GM18867 (cell line): ENCODE data around the gene CCDC159.

Source experiments
- ATAC-seq: cut with Tn5 transposase; IDR thresholded peaks from one replicate; pipeline ENCODE4 v1.9.1; 2021; ENCODE audit warnings: mild to moderate bottlenecking, moderate library complexity; ENCODE audit not compliant: unreplicated experiment

The CCDC159 gene

DNA sequence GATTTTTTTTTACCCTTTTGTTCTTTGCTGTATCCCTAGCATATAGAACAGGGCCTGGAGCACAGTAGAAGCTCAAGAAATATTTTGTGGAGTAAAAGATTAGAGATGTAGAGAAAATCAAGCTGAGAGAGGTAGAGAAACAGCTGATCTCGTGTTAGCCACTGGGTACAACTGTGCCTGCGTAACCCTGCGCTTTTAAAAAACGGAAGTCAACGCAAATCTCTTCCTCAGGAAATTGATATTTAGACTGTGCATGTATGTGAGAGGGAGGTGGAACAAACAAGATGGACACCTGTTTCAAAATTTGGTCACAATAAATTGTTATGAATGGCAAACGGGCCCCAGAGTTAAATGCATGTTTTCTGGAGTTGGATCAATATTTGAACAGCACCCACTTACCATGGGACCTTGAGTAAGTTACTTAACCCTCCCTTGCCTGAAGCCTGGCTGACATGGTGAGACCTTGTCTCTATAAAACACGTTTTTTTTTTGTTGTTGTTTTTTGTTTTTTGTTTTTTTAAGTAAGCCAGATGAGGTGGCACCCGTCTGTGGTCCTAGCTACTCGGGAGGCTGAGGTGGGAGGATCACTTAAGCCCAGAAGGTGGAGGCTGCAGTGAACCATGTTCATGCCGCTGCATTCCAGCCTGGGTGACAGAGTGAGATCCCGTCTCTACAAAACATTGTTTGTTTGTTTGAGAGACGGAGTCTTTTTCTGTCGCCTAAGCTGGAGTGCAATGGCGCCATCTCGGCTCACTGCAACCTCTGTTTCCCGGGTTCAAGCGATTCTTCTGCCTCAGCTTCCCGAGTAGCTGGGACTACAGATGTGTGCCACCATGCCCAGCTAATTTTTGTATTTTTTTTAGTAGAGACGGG, 41.1 kb downstream of the CCDC159 start:
- no peak for ATAC-seq

DNA sequence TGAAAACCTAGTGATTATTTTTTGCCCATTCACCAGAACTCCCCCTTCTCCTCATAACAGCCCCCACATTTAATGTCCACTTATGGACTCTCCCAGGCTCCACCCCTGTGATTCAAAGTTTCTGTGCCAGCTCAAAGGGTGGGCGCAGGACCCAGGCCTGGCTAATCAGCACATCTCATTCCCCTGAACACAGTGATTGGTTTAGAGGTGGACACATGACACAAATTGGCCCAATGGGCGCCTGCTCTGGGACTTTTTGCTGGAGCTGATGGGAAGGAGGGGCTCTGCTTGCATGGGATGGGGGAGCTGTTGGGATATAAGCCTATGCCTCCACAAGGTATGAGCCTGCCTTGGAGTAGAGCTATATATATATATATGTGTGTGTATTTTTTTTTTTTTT, 44.0 kb downstream of the CCDC159 start:
- ATAC-seq = no peak

DNA sequence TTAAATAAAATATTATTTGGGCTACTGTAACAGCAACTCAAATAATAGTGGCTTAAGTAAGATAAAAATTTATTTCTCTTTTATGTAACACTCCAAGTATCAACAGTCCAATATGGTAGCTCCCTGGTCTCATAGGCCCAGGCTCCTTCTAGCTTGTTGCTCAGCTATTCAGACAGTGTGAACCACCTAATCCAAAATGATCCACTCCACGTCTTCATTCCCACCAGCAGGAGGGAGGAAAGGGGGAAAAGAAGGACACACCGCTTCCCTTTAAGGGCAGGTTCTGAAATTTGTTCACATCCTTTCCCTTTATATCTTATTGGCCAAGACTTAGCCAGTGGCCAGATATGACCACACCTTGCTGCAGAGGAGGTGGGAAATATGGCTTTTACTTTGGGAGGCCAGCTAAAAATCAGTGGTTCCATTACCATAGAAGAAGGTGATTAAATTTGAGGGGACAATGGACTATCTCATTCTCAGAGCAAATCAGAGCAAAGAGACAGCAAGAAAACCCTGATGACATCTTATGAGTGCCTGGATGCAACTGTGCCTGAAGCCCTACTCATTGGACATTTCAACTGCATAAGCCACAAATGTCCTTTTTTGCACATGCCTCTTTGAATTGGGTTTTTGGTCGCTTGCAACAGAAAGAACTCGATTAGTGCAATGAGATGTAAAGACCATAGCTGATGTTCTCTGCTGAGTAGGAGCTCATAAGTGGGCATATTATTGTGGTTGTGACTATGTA, 44.8 kb downstream of the CCDC159 start:
- no peak for ATAC-seq

DNA sequence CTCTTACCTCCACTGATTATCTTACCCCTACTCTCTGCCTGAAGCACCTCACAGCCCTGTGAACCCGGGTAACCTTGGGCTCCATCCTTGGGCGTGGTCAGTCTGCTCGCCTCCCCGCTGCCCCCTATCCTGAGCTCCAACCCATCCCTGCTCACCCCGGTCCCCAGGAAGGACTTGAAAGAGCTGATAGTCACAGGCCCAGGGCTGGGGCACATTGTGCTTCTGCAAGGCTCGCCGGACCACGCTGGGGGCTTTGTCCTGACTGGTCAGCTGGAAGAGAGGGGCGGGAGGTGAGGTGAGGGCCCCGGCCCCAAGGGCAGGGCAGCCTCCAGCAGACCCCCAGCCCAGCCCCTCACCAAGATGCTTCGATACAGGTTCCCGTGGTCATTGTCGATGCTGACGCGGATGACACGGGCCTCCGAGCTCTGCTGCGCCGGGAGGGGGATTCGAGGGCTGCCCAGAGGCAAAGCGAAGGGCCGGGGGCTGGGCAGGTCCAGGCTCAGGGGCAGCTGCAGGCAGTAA, 50.8 kb downstream of the CCDC159 start:
- ATAC-seq = no peak

DNA sequence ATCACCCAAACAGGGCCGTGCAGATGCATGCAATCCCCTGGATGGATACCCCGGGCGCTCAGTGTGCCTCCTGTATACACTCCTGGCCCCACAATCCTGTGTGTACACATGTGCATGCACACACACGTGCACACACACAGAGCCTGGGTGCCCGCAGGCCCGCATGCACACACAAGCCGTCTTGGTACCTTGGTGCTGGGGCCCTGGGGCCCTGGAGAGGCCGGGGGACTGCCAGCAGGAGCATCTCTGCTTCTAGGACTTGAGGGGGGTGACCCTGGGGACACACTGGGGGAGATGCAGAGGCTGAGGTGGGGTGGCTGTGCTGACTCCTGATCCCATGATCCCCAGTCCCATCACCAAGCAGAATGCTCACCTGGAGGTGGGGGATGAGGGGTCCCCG, 53.3 kb downstream of the CCDC159 start:
- no peak for ATAC-seq

DNA sequence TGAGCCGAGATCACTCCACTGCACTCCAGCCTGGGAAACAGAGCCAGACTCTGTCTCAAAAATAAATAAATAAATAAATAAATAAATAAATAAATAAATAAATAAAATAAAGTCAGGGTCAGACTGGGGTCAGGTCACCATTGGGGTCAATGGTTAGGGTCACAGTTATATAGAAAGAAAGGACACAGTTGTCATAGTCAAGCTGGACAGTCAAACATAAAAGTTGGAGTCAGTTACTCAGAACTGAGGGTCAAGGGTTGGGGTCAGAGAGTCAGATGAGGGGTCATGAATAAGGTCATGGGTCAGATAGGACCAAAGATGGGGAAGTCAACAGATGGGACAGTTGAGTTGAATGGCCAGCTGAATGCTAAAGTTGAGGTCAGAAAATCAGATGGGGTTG, 54.5 kb downstream of the CCDC159 start:
- ATAC-seq = no peak

DNA sequence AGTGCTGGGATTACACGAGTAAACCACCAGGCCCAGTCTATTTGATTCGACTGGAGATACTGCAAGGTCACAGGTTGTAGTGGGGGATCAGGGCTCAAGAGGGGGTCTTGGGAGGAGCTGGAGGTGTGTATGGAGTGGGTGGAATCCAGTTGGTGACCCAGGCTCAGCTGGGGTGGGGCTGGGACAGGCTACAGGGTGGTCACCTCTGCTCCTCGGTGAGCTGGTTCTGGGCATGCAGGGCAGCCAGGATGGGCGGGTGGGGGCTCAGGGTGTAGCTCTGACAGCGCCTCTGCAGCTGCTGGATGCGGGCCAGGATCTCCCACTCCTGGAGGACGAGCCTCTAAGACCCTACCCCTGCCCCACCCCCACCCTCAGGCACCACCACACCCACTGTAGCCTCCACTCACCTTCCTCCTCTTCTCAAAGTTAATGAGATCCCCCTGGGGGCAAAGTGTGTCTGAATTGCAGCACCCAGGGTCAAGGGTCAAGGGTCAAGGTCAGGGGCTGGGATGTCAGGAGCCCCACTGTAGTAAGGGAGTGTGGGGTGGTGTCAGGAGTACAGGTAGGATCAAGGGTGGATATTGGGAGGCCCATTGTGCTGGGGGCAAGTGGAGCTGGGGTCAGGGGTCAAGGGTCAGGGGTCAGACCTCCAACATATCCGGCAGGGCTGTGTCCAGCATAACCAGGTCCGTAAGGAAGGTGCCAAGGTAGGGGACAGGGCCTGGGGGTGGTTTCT, 55.7 kb downstream of the CCDC159 start:
- no peak for ATAC-seq
